ENCODE results near the gene PCK2.

PCK2 gene

DNA sequence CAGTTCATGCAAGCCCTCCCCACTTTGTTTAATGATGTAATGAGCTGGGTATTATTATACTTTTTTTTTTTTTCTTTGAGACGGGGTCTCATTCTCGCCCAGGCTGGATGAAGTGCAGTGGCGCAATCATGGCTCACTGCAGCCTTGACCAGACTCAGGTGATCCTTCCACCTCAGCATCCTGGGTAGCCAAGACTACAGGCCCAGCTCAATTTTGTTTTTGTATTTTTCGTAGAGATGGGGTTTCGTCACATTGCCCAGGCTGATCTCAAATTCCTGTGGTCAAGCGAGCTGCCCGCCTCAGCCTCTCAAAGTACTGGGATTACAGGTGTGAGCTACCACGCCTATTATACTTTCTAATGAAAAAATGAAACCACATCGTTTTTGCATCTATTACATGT lies 15.9 kb downstream of the PCK2 start:
- in situ Hi-C loops (cut with MboI; ENCODE audit: low pct_unique_long_range_greater_than_20kb, low sequenced_read_pairs), result no loop called here
- no peak for DNase-seq

DNA sequence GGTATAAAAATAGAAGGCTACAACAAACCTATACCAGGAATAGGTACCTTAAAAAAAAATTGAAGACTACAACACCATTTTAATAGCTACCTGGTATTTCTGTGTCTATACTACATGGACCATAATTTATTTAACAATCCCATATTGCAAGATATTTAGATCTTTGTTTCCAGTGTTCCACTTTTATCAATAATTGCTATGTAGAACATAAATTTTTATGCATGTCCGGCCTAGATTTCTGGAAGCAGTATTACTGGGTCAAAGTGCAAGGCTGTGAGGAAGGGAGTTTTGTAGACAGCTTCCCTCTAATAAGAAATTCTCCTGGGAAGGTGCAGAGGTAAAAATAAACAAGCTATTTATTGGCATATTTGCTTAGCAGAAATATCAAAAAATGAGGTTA lies 16.4 kb downstream of the PCK2 start:
- DNase-seq, result no peak
- in situ Hi-C loops (cut with MboI; ENCODE audit: low pct_unique_long_range_greater_than_20kb, low sequenced_read_pairs), result no loop called here

DNA sequence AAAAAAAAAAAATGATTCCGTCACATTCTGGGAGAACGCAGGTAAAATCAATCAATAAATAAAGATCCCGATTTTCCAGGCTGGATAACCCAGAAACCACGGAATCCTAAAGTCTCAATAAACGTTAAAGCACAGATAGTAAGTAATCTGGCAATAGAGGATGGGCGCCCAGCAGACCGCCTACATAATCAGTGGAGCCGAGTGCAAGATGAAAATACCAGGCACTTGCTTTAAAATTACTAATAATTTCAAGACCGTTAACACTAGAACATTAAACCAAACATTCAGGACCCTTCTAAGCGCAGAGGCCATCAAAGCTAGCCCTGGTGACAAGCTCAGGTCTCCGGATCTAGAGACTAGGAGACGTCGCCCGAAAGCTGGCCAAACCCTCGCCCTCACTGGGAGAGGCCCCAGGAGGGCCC lies 19.3 kb downstream of the PCK2 start:
- in situ Hi-C loops (cut with MboI; ENCODE audit: low pct_unique_long_range_greater_than_20kb, low sequenced_read_pairs), result no loop called here
- DNase-seq, result no peak

DNA sequence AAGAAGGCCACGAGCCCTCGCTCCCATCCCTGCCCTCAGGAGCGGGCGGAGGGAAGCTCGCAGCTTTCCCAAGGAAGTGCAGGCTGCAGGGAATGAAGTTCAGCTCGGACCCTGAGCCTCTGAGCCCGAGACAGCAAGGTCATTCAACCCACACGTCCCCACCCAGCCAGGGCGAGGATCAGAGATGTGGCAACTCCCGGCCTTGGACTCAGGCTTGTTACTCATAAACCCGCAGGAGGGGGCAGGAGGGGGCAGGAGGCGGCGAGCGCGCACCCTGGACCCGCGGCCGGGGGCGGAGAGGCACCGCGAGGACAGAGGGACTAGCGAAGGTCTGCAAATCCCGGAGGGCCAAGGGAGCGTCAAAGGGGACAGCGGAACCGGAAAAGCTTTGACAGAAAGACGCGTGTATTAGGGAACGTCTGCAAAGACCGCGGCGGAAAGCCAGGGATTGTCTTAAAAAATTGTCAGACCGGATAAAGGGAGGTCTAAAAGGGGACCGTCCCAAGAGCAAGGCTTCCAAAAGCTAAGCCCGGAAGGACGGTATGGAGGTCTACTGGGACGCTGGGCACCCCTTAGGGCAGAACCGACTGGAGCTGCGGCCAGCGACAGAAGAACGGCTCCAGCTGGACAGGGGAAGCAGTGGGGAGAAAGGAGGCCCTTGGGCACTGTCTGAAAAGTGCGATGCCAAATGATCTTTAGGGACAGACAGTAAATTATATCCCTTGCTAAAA lies 19.9 kb downstream of the PCK2 start:
- in situ Hi-C loops (cut with MboI; ENCODE audit: low pct_unique_long_range_greater_than_20kb, low sequenced_read_pairs), result no loop called here
- DNase-seq, result peak; percentile 95

DNA sequence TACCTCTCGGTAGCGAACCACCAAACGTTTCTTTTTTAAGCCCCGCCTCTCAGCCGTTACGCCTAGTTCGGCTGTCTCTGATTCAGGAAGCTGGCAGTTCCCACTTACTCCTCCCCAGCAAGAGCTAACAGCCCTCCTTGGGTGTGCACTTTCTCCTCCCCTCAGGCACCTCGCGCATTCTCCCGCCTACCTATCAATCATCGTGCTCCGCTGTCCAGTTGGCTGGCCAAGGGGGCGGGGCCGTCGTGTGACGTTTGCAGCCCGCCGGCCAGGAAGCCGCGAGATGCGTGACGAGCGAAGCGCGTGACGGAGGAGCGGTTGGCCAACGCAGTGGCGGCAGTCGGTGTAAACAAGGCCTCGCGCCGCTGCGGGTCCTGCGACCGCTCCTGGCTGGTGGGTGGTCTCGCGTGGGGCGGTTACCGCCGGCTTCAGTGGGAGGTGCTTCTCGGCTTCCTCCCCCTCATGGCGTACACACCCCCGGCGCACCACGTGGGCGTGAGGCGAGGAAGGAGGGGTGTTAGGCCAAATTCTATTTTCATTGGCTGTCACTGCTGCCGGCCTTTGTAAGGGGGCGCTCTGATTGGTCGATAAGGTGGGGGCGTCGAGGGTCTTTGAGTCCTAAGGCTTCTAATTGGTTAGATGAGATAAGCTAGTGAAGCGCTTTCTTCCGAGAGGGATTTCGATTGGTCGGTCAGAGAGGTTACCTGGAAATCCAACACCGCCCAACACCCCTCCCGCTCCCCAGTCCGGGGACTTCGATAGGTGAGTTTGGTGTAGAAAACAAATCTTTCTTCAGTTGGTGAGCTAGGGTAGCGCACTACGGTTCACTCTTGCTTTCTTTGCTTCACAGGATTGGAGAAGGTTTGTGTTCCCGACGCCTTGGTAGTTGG lies 20.7 kb downstream of the PCK2 start, which contains the start of the genes DCAF11 and NRL:
Gene DCAF11 (plus strand): TSS at position 246 of the 890 bp plus-strand sequence. CDS start 818 bp downstream, outside the sequence.
Gene NRL (minus strand): TSS at position 418 of the 890 bp plus-strand sequence. CDS start 32,101 bp downstream, outside the sequence.
- in situ Hi-C loops (cut with MboI; ENCODE audit: low pct_unique_long_range_greater_than_20kb, low sequenced_read_pairs), result no loop called here
- peak; percentile 100 for DNase-seq

DNA sequence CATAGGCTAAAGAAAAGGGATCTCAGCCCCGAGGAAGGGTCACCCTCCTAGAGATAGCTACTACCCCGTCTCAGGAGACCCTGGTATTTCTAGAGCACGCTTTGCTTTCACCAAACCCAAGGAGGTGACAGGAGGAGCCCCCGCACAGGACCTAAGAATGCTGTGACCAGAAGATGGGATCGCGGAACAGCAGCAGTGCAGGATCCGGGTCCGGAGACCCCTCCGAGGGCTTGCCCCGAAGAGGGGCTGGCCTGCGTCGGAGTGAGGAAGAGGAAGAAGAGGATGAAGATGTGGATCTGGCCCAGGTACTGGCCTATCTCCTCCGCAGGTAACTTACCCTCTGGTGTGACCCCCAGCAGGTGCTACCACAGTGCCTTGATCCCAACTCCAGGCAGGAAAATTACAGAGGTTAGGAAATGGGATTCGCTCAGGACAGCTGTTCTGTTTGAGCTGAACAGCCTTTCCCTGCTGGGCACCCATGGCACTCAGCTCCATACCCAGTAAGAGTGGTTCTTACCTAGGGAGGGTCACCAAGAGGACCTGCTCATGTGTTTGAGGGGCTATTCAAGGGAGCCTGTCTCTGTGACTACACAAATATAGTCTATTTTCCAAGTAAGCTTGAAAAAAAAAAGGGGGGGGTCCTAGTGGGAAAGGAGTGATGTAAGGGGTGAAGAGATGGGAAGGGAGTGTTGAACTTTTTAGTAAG lies 21.5 kb downstream of the PCK2 start:
- no peak for DNase-seq
- in situ Hi-C loops (cut with MboI; ENCODE audit: low pct_unique_long_range_greater_than_20kb, low sequenced_read_pairs), result no loop called here

DNA sequence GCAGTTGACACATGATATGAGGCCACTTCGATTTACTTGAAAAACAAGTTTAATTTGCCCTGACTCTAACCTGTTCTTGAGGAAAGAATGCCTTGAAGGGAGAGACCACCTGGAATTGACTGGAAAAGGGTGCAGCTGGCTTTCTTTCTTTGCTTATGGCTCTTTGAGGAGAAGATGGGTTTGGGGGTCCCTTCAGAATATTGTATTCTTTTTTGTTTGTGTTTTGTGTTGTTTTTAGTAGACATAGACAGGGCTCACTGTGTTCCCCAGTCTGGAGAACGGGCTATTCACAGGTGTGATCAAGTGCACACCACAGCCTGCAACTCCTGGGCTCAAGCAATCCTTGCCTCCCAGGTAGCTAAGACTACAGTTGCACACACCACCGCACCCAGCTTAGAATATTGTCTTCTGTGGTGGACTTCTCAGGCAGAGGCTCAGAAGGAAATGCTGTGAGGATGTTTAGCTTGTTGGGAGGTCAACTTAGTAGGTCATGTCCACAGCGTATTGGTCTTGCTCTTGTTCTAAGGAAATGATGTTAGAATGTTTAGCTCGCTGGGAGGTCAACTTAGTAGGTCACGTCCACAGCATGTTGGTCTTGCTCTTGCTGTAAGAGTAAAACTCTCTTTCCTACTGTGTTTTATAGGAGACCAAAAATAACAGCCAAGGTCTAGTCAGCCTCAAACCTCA lies 22.2 kb downstream of the PCK2 start:
- in situ Hi-C loops (cut with MboI; ENCODE audit: low pct_unique_long_range_greater_than_20kb, low sequenced_read_pairs), result no loop called here
- DNase-seq, result no peak

DNA sequence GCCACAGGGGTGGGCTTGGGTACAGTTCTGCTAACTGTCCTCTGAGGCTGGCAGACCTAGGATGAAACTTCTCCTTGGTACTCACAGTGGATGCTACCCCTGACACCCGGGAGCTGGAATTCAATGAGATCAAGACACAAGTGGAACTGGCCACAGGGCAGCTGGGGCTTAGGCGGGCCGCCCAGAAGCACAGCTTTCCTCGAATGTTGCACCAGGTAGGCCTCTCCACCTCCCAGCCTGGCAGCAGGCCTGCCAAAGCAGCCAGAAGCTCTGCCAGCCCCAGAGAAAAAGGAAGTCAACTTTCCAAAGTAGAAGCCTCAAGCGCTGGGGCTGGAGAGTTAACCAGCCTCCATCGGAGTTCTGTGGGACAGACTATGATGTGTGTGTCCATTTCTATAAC lies 23.1 kb downstream of the PCK2 start:
- no peak for DNase-seq
- in situ Hi-C loops (cut with MboI; ENCODE audit: low pct_unique_long_range_greater_than_20kb, low sequenced_read_pairs), result no loop called here

DNA sequence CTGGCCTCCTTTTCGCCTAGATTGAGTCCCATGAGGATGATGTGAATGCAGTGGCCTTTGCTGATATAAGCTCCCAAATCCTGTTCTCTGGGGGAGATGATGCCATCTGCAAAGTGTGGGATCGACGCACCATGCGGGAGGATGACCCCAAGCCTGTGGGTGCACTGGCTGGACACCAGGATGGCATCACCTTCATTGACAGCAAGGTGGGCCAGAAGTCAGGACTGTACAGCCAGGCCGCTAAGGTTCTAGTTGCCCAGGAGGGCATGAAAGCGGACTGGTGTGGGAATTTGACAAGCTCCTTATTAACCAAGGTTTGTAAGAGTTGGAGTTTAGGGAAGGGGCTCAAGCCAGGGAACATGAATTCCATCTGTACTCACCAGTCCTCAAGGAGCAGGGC lies 25.6 kb downstream of the PCK2 start:
- in situ Hi-C loops (cut with MboI; ENCODE audit: low pct_unique_long_range_greater_than_20kb, low sequenced_read_pairs), result no loop called here
- DNase-seq, result no peak

DNA sequence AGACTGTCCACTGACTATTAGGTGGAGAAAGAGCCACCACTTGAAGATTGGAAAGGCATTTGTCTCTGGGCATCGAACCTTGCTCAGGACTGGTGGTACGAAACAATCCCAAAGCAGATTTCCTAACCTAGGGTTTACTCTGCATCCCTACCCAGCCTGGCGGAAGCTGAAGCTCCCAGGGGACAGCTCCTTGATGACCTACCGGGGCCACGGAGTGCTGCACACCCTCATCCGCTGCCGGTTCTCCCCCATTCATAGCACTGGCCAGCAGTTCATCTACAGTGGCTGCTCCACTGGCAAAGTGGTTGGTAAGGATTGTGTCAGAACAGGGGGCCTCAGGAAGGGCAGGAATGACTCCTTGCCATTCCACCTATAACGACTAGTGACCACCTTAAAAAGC lies 27.1 kb downstream of the PCK2 start:
- DNase-seq, result no peak
- in situ Hi-C loops (cut with MboI; ENCODE audit: low pct_unique_long_range_greater_than_20kb, low sequenced_read_pairs), result no loop called here

DNA sequence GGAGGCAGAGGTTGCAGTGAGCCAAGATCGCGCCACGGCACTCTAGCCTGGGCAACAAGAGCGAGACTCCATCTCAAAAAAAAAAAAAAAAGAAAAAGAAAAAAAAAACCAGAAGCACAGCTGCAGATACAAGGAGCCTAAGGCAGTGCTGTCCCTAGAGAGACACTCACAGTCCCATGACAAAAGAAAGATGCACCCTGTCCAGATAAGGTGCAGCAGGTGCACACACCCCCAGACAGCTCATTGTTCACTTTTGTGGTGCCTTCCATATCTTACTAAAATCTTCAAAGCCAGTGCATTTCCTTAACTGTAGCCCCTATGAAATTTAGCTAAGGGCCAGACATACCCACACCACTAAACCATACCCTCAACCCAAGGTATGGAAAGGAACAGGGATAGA lies 28.3 kb downstream of the PCK2 start:
- in situ Hi-C loops (cut with MboI; ENCODE audit: low pct_unique_long_range_greater_than_20kb, low sequenced_read_pairs), result no loop called here
- no peak for DNase-seq

DNA sequence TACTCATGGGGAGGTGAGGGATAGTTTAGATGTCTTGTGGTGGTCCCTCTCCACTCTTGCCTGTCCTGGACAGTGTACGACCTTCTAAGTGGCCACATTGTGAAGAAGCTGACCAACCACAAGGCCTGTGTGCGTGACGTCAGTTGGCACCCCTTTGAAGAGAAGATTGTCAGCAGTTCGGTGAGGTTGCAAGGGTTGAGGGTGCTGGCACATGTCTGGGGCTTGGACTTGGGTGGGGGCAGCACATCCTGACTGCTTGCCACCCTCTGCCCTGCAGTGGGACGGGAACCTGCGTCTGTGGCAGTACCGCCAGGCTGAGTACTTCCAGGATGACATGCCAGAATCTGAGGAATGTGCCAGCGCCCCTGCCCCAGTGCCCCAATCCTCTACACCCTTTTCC lies 28.8 kb downstream of the PCK2 start:
- no peak for DNase-seq
- in situ Hi-C loops (cut with MboI; ENCODE audit: low pct_unique_long_range_greater_than_20kb, low sequenced_read_pairs), result no loop called here

DNA sequence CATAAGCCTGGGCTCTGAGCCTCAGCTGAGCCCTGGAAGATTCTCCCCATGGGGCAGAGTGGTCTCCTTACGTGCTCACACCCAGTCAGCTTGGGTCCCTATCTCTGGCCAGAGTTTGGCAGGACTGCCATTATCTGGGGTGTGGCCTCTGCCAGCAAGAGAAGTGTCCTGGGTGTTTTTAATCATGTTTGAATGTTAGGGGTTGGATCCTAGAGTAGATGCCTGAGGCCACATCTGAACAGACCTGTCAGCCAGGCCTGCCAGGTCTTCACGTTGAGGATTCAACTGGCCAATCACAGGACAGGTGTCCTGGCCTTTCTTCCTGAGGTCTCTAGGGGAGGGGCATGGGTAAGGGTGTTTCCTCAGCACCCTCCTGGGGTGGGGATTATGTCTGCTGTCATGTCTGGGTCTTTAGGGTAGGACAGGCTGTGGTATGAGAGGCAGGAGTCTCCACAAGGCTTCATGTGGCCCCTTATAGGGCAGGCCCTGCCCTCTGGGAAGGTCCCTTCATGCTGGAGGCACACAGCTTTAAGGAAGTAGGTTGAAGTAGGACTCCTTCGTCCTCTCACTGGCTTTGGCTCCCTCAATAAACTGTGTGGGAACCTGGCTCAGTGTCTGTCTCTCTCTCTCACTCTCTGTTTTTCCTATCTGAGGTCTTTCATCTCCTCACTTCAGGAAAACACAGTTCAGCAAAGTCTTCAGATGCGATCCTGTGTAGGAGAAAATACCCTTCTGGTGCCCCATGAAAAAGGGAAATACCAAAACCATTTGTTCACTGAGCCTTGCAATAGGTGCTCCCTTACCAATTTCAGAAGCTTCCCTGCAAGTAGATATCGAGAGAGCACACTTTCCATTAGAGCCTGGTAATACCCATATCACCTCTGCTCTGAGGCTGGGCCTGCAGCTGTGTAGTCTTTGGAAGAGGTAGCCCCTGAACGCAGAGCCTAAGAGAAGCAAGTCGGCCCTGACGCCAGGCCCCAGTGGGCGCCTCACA lies 29.6 kb downstream of the PCK2 start:
- in situ Hi-C loops (cut with MboI; ENCODE audit: low pct_unique_long_range_greater_than_20kb, low sequenced_read_pairs), result no loop called here
- no peak for DNase-seq

DNA sequence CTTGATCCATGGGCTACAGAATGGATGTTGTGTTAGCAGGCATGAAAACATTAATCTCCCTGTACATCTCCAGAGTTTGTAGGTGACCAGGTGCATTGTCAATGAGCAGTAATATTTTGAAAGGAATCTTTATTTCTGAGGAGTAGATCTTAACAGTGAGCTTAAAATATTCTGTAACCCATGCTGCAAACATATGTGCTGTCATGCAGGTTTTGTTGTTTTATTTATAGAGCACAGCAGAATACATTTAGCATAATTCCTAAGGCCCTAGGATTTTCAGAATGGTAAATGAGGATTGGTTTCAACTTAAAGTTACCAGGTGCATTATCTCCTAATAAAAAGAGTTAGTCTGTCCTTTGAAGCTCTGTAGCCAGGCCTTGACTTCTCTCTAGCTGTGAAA lies 32.8 kb downstream of the PCK2 start:
- DNase-seq, result no peak
- in situ Hi-C loops (cut with MboI; ENCODE audit: low pct_unique_long_range_greater_than_20kb, low sequenced_read_pairs), result no loop called here

DNA sequence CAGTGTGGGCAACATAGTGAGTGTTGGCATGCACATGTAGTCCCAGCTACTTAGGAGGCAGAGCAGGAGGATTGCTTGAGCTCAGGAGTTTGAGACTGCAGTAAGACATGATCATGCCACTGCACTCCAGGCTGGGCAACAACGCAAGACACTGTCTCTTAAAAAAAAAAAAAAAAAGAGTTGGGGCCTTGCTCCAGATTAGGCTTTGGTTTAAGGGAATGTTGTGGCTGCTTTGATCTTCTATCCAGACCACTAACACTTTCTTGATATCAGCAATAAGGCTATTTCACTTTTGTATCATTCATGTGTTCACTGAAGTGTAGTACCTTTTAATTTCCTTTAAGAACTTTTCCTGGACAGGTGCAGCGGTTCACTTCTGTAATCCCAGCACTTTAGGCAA lies 33.6 kb downstream of the PCK2 start:
- in situ Hi-C loops (cut with MboI; ENCODE audit: low pct_unique_long_range_greater_than_20kb, low sequenced_read_pairs), result no loop called here
- DNase-seq, result no peak

DNA sequence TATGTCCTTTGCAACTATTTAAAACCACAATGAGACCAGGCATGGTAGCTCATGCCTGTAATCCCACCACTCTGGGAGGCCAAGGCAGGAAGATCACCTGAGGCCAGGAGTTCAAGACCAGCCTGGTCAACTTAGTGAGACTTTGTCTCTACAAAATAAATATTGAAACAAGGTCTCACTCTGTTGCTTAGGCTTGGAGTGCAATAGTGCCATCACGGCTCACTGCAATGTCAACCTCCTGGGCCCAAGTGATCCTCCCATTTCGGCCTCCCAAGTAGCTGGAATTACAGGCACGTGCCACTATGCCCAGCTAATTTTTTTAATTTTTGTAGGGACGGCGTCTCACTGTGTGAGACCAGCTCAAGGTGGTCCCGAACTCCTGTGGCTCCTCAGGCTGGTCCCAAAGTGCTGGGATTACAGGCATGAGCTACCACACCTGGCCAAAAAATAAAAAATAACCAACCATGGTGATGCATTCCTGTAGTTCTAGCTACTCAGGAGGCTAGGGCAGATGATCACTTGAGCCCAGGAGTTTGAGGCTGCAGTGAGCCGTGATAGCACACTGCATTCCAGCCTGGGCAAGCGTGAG lies 35.4 kb downstream of the PCK2 start:
- no peak for DNase-seq
- in situ Hi-C loops (cut with MboI; ENCODE audit: low pct_unique_long_range_greater_than_20kb, low sequenced_read_pairs), result no loop called here

DNA sequence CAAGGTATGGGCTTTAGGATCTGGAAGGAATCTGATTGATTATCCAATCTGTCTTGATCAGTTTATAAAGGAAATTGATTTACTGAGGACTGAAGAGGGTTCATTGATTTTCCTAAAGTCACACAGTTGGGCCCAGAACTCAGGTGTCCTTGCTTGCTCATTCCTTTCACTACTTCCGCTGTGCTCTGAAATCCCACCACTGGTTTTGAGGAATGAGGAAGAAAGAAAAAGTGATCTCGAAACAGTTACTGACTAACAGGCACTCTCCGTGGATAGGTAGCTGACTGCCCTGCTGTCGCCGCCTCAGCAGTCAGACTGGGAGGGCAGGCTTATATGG lies 36.2 kb downstream of the PCK2 start, which contains the start of gene FITM1:
Gene FITM1 (plus strand): TSS at position 280 of the 337 bp plus-strand sequence. CDS start 905 bp downstream, outside the sequence.
- DNase-seq, result no peak
- in situ Hi-C loops (cut with MboI; ENCODE audit: low pct_unique_long_range_greater_than_20kb, low sequenced_read_pairs), result no loop called here

Measured in KBM-7 (cell line).